Stimulated activated CD8-positive, alpha-beta memory T cell treated with anti-CD3 and anti-CD28 coated beads, Interleukin-15, amount 100 ng/mL, for 48 hours (primary cell): ENCODE data around the gene COG4.
"Not testable (repeated sequence)": the region's sequence is repeated elsewhere in the genome, so short reads cannot be mapped to it uniquely, and the experiment has no call there.

ENCODE experiments used
- DNase-seq, 2 donors: peaks; one replicate each; pipeline ENCODE4 v3.0.0-alpha.2; 2020; ENCODE audit warnings: low read depth in 2 of 2

Gene COG4

GRCh38 chr16:70523076-70523742 is at the start of gene COG4:
Gene COG4 (minus strand): TSS chr16:70523554. CDS start chr16:70523543, 11 bp downstream.
- DNase-seq: peak; percentile 84 to 87

- no peak for DNase-seq
Observed at GRCh38 chr16:70572926-70573270, 49.5 kb upstream of the COG4 start.

- DNase-seq: no peak
Observed at GRCh38 chr16:70572050-70572925, 48.9 kb upstream of the COG4 start.

- no peak for DNase-seq
Observed at GRCh38 chr16:70571623-70572022, 48.3 kb upstream of the COG4 start.

- no peak for DNase-seq
Observed at GRCh38 chr16:70570967-70571570, 47.7 kb upstream of the COG4 start.

- no peak for DNase-seq
Observed at GRCh38 chr16:70569752-70570151, 46.4 kb upstream of the COG4 start.

- DNase-seq: no peak
Observed at GRCh38 chr16:70568601-70569237, 45.4 kb upstream of the COG4 start.

- DNase-seq: no peak
Observed at GRCh38 chr16:70565053-70565452, 41.7 kb upstream of the COG4 start.

- DNase-seq: no peak
Observed at GRCh38 chr16:70563636-70564035, 40.3 kb upstream of the COG4 start.

GRCh38 chr16:70561623-70562022 is 38.3 kb upstream of the COG4 start:
- no peak for DNase-seq

GRCh38 chr16:70556063-70556462 is 32.7 kb upstream of the COG4 start:
- no peak for DNase-seq

- DNase-seq: no peak
Observed at GRCh38 chr16:70553645-70554044, 30.3 kb upstream of the COG4 start.

GRCh38 chr16:70552675-70553074 is 29.3 kb upstream of the COG4 start:
- DNase-seq: no peak

GRCh38 chr16:70551788-70552187 is 28.4 kb upstream of the COG4 start:
- DNase-seq: no peak

GRCh38 chr16:70550082-70550481 is 26.7 kb upstream of the COG4 start:
- no peak for DNase-seq

GRCh38 chr16:70548936-70549335 is 25.6 kb upstream of the COG4 start:
- no peak for DNase-seq

- DNase-seq: no peak
Observed at GRCh38 chr16:70544548-70544947, 21.2 kb upstream of the COG4 start.

- no peak for DNase-seq
Observed at GRCh38 chr16:70540994-70541393, 17.6 kb upstream of the COG4 start.

- no peak for DNase-seq
Observed at GRCh38 chr16:70534971-70535370, 11.6 kb upstream of the COG4 start.

- DNase-seq: not testable (repeated sequence)
Observed at GRCh38 chr16:70529954-70530353, 6.6 kb upstream of the COG4 start.

GRCh38 chr16:70529051-70529777 is 5.9 kb upstream of the COG4 start:
- no peak for DNase-seq
